ENCODE results near the gene YWHAQ.

GRCh38 chr2:9556121-9556743 is 74.6 kb downstream of the YWHAQ start:
- TF ChIP-seq ZFP3 (CRISPR knock-in tag; IDR thresholded peaks at IDR 0.05) (no peak), RARB (CRISPR knock-in tag; IDR thresholded peaks at IDR 0.05) (no peak), OSR1 (CRISPR knock-in tag; IDR thresholded peaks at IDR 0.05) (no peak), BACH2 (CRISPR knock-in tag; IDR thresholded peaks at IDR 0.05; ENCODE audit: borderline replicate concordance) (no peak), POU6F1 (CRISPR knock-in tag; IDR thresholded peaks at IDR 0.05; ENCODE audit: borderline replicate concordance, low read depth) (no peak; the same call in 1 of the 2 replicates), TOX (CRISPR knock-in tag; IDR thresholded peaks at IDR 0.05; ENCODE audit: borderline replicate concordance) (no peak), ZNF70 (CRISPR knock-in tag; IDR thresholded peaks at IDR 0.05) (no peak), PATZ1 (CRISPR knock-in tag; IDR thresholded peaks at IDR 0.05; ENCODE audit: borderline replicate concordance) (no peak)

All from SK-N-SH treated with all-trans-retinoic acid at 6 μM for 48 hours (cell line).